ENCODE results near the gene BAHD1.

The BAHD1 gene

GRCh38 chr15:40440743-40441564, at the start of gene BAHD1:
TSS of gene BAHD1 (plus strand) at chr15:40440953. CDS start at chr15:40458465, 17,512 bp downstream.
- peak; percentile 91 for DNase-seq

- DNase-seq = no peak
Observed at GRCh38 chr15:40392986-40393948, 47.5 kb upstream of the BAHD1 start.

- no peak for DNase-seq
Observed at GRCh38 chr15:40397688-40398412, 42.9 kb upstream of the BAHD1 start.

GRCh38 chr15:40398413-40398873, 42.3 kb upstream of the BAHD1 start:
- DNase-seq = no peak

- DNase-seq = no peak
Observed at GRCh38 chr15:40399370-40399769, 41.4 kb upstream of the BAHD1 start.

GRCh38 chr15:40405501-40406381, 35.0 kb upstream of the BAHD1 start, which contains the start of gene IVD:
TSS of gene IVD (plus strand) at chr15:40405795. CDS start at chr15:40405828, 33 bp downstream.
- DNase-seq = peak; percentile 91

- DNase-seq = no peak
Observed at GRCh38 chr15:40407330-40407990, 33.3 kb upstream of the BAHD1 start.

GRCh38 chr15:40409366-40409765, 31.4 kb upstream of the BAHD1 start:
- DNase-seq = no peak

GRCh38 chr15:40410476-40410875, 30.3 kb upstream of the BAHD1 start:
- DNase-seq = no peak

GRCh38 chr15:40412095-40412759, 28.5 kb upstream of the BAHD1 start:
- no peak for DNase-seq

- DNase-seq = no peak
Observed at GRCh38 chr15:40413036-40413435, 27.7 kb upstream of the BAHD1 start.

- no peak for DNase-seq
Observed at GRCh38 chr15:40414816-40415215, 25.9 kb upstream of the BAHD1 start.

GRCh38 chr15:40415226-40415625, 25.5 kb upstream of the BAHD1 start:
- no peak for DNase-seq

GRCh38 chr15:40416056-40416455, 24.7 kb upstream of the BAHD1 start:
- no peak for DNase-seq

GRCh38 chr15:40418126-40418525, 22.6 kb upstream of the BAHD1 start:
- DNase-seq = no peak

- DNase-seq = no peak
Observed at GRCh38 chr15:40420071-40420713, 20.6 kb upstream of the BAHD1 start.

GRCh38 chr15:40420793-40421192, 20.0 kb upstream of the BAHD1 start:
- DNase-seq = no peak

- DNase-seq = peak; percentile 23
Observed at GRCh38 chr15:40421246-40422157, 19.3 kb upstream of the BAHD1 start.
